Tracheal epithelial cell (primary cell): ENCODE results near the gene CHRNB2. TPM values are rescaled to one million over a fixed set of nuclear protein-coding genes. Genes with fewer than 3 reads are reported as not detected.

Experiments used
- total RNA-seq: library from RNA; depleted of rRNA; stranded (reverse); fragments of >200 nt; gene quantifications from 2 replicates; pipeline ENCODE4 v1.2.1, GENCODE V29; 2014

Gene CHRNB2
- total RNA-seq: under 0.01 TPM in 1 of 2 replicates, not detected in the other

GRCh38 chr1:154567386-154568156 is at the start of gene CHRNB2:
CHRNB2 (plus strand) TSS chr1:154567778; CDS start chr1:154568045, 267 bp downstream.

GRCh38 chr1:154557939-154558719 is 9.4 kb upstream of the CHRNB2 start, which contains the start of gene UBE2Q1:
UBE2Q1 (minus strand) TSS chr1:154558662; CDS start chr1:154558553, 109 bp downstream.

GRCh38 chr1:154607609-154608396 is 40.2 kb downstream of the CHRNB2 start, which contains the start of gene ADAR:
ADAR (minus strand) TSS chr1:154608186; CDS start chr1:154608006, 180 bp downstream.

Other genes with a start within 250 kb of the CHRNB2 start
- gene AQP10, start 246.7 kb upstream of the CHRNB2 start, total RNA-seq: under 0.01 TPM in 1 of 2 replicates, not detected in the other
- 11.3 and 45.8 TPM in 2 replicates for gene ATP8B2, start 242.3 kb upstream of the CHRNB2 start, total RNA-seq
- 16.0 and 49.4 TPM in 2 replicates for gene IL6R, start 162.4 kb upstream of the CHRNB2 start, total RNA-seq
- gene TDRD10, start 65.6 kb upstream of the CHRNB2 start, total RNA-seq: not detected in 2 replicates
- under 0.01 and 0.24 TPM in 2 replicates for gene SHE, start 65.4 kb upstream of the CHRNB2 start, total RNA-seq
- 17.8 and 21.7 TPM in 2 replicates for gene UBE2Q1, start 9.1 kb upstream of the CHRNB2 start, total RNA-seq
- gene ADAR, start 40.4 kb downstream of the CHRNB2 start, total RNA-seq: 57.6 and 59.5 TPM in 2 replicates